Mesendoderm (in vitro differentiated cells): ENCODE results near the gene SLIT2.

ENCODE experiments used
- DNase-seq: peaks from one replicate; pipeline ENCODE4 v3.0.0; 2013
- H2AK5ac ChIP-seq: 2 replicates; pipeline ENCODE4 v1.6.1; 2013; ENCODE audit warnings: low read length, inconsistent platforms
- H2BK120ac ChIP-seq: 2 replicates; pipeline ENCODE4 v1.6.1; 2013; ENCODE audit warnings: low read depth, mild to moderate bottlenecking, low read length, moderate library complexity, mixed read lengths
- H2BK15ac ChIP-seq: replicated peaks from 2 replicates; pipeline ENCODE4 v1.6.1; 2013; ENCODE audit warnings: low read depth, mild to moderate bottlenecking, moderate library complexity
- H2BK5ac ChIP-seq: 2 replicates; pipeline ENCODE4 v1.6.1; 2013; ENCODE audit warnings: low read length, inconsistent platforms
- H3K18ac ChIP-seq: 2 replicates; pipeline ENCODE4 v1.6.1; 2013; ENCODE audit warnings: mild to moderate bottlenecking, low read length, mixed read lengths
- H3K23ac ChIP-seq: one replicate; pipeline ENCODE4 v1.6.1; 2013; ENCODE audit warnings: low read length
- H3K27ac ChIP-seq: 2 replicates; pipeline ENCODE4 v1.5.1; 2013; ENCODE audit warnings: low read depth, mild to moderate bottlenecking, inconsistent platforms, low read length, moderate library complexity
- H3K27me3 ChIP-seq: 2 replicates; pipeline ENCODE4 v1.6.1; 2013; ENCODE audit warnings: low read length, control low read depth, mild to moderate bottlenecking, inconsistent platforms; ENCODE audit not compliant: insufficient read depth, poor library complexity
- H3K36me3 ChIP-seq: 2 replicates; pipeline ENCODE4 v1.6.1; 2013; ENCODE audit warnings: low read length, inconsistent platforms; ENCODE audit not compliant: control insufficient read depth, insufficient read depth
- H3K4ac ChIP-seq: one replicate; pipeline ENCODE4 v1.6.1; 2013; ENCODE audit warnings: low read depth, mild to moderate bottlenecking, low read length, moderate library complexity
- H3K4me1 ChIP-seq: 2 replicates; pipeline ENCODE4 v1.6.1; 2013; ENCODE audit warnings: low read depth, low read length, inconsistent platforms; ENCODE audit not compliant: control insufficient read depth
- H3K4me2 ChIP-seq: 2 replicates; pipeline ENCODE4 v1.6.1; 2013; ENCODE audit warnings: low read length
- H3K4me3 ChIP-seq: 2 replicates; pipeline ENCODE4 v1.5.1; 2013; ENCODE audit warnings: mild to moderate bottlenecking, low read length
- H3K56ac ChIP-seq: one replicate; pipeline ENCODE4 v1.6.1; 2013; ENCODE audit warnings: low read length
- H3K79me1 ChIP-seq: 2 replicates; pipeline ENCODE4 v1.6.1; 2013; ENCODE audit warnings: low read length, inconsistent platforms
- H3K79me2 ChIP-seq: 2 replicates; pipeline ENCODE4 v1.6.1; 2013; ENCODE audit warnings: mild to moderate bottlenecking, low read length; ENCODE audit not compliant: control insufficient read depth, insufficient read depth
- H3K9ac ChIP-seq: 2 replicates; pipeline ENCODE4 v1.6.1; 2013; ENCODE audit warnings: low read length, inconsistent platforms
- H4K5ac ChIP-seq: one replicate; pipeline ENCODE4 v1.6.1; 2013; ENCODE audit warnings: low read length
- H4K8ac ChIP-seq: one replicate; pipeline ENCODE4 v1.6.1; 2013; ENCODE audit warnings: low read depth, mild to moderate bottlenecking, control low read depth, low read length, moderate library complexity
- WGBS: extraction: QIAGEN DNeasy Blood & Tissue Kit; methylation state at CpG from one replicate; pipeline ENCODE4 v1.1.7; 2013; ENCODE audit warnings: low lambda C conversion rate, missing lambda C conversion rate; ENCODE audit not compliant: insufficient coverage; ENCODE audit errors: extremely low coverage; 5-methylcytosine and 5-hydroxymethylcytosine counted together

The SLIT2 gene

DNA sequence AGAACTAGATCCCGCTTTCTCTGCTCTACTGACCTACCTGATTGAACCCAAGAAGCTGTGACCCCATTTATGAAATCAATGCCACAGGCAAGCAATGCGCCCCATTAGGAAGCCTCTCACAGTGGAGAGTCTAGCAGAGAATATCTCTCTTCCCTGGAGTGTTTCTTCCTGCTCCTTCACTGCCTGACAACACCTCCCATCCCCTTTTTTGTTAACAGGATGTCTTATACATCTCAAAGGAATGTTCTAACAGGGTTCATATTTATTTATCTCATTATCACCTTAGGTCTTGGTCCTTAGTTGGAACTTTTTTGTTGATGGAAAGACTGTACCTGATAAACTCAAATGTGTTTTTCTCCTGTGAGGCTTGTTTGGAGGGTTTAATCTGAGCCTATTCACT, 35.5 kb downstream of the SLIT2 start:
- Histone ChIP-seq H2BK15ac (no peak overlapping the region), H3K4me3 (no peak overlapping the region)
- no CpG with 5 or more reads among the region's 2 CpGs for WGBS

DNA sequence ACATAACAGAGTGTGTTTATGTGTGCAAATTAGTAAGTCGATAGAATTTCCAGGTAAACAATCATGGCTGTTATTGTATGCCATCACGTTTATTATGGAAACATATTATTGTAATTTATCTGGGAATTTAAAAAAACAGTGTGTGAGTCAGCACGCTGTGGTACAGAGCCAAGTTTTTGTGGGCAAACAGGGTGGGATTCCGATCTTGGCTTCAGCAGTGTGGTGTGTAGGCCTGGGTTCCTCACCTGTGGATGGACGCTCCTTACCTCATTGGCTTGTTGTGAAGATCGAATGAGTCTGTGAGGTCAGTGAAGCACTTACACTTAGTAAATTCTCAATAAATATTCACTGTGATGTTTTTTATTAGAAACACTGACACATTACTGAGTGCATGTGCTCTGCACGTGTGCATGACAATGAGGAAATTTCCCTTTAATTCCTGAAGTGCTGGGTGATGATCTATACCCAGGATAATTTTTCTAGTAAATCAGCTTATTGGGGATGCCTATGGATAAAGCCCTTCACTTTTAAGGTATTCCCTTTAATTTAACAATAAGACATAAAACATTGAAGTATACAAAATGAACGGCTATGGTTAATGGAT, 36.4 kb downstream of the SLIT2 start:
- no peak overlapping the region for H3K4me3 ChIP-seq
- H4K5ac ChIP-seq = no peak overlapping the region
- H3K27ac ChIP-seq = no peak overlapping the region
- H2BK5ac ChIP-seq = no peak overlapping the region
- H3K4me2 ChIP-seq = no peak overlapping the region
- H3K4me1 ChIP-seq = peaks cover 5% of the 10 kb centered on the region
- WGBS = no CpG with 5 or more reads among the region's 8 CpGs
- no peak overlapping the region for H2BK120ac ChIP-seq
- no peaks in the 10 kb centered on the region for H3K36me3 ChIP-seq
- H3K56ac ChIP-seq = no peak overlapping the region
- no peaks in the 10 kb centered on the region for H3K27me3 ChIP-seq
- H3K79me2 ChIP-seq = no peaks in the 10 kb centered on the region
- H2AK5ac ChIP-seq = no peak overlapping the region
- H3K18ac ChIP-seq = no peak overlapping the region
- no peak overlapping the region for H3K4ac ChIP-seq
- H4K8ac ChIP-seq = no peak overlapping the region
- H3K23ac ChIP-seq = no peak overlapping the region
- H3K79me1 ChIP-seq = peaks cover 1% of the 10 kb centered on the region
- H3K9ac ChIP-seq = no peak overlapping the region
- DNase-seq = no peak
- H2BK15ac ChIP-seq = no peak overlapping the region

More for the DNA sequence above, 35.5 kb downstream of the SLIT2 start:
- no peaks in the 10 kb centered on the region for H3K27me3 ChIP-seq
- no peak overlapping the region for H2AK5ac ChIP-seq
- no peak overlapping the region for H4K5ac ChIP-seq
- H3K4me1 ChIP-seq = peaks cover 5% of the 10 kb centered on the region
- H3K4me2 ChIP-seq = no peak overlapping the region
- no peak overlapping the region for H3K23ac ChIP-seq
- H2BK120ac ChIP-seq = no peak overlapping the region
- H3K79me2 ChIP-seq = no peaks in the 10 kb centered on the region
- no peak for DNase-seq
- no peak overlapping the region for H3K9ac ChIP-seq
- no peak overlapping the region for H3K27ac ChIP-seq
- H3K18ac ChIP-seq = peak overlapping the region; percentile 42
- peaks cover 1% of the 10 kb centered on the region for H3K79me1 ChIP-seq
- no peak overlapping the region for H2BK5ac ChIP-seq
- peak overlapping the region; percentile 19 for H3K56ac ChIP-seq
- no peaks in the 10 kb centered on the region for H3K36me3 ChIP-seq
- H4K8ac ChIP-seq = no peak overlapping the region
- H3K4ac ChIP-seq = no peak overlapping the region

DNA sequence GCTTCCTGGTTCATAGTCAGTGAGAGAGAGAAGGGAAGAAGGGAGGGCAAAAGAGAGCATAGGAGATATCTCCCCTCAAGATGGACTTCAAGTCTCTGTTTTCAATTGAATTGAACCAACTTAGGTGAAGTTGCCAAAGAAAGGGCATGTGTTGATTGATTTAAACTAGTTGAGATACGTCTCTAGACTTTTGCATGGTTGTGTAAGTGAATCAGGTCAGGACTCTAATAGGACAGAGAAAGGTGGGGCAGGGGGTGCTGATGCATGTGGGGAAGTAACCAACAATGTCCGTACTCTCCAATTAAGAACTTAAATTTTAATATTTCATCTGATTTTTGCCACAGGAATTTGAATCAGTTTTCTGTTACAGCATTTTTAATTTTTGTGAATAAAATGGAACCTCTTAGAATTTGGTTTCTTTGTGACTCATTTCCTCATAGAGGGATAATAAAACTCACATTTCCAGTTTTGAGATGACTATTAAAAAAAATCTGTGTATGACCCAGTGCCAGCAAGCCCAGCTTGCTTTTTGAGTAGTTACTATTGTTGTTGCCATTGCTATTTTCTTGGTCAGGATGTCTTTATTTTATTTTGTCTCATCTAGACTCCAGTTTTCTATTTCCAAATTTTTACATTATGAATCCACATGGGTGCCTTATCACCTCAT, 37.3 kb downstream of the SLIT2 start:
- H2AK5ac ChIP-seq = no peak overlapping the region
- no peaks in the 10 kb centered on the region for H3K27me3 ChIP-seq
- WGBS = no CpG with 5 or more reads among the region's 2 CpGs
- H3K56ac ChIP-seq = no peak overlapping the region
- no peak overlapping the region for H4K5ac ChIP-seq
- no peak overlapping the region for H3K9ac ChIP-seq
- no peak overlapping the region for H4K8ac ChIP-seq
- no peak overlapping the region for H2BK5ac ChIP-seq
- H3K36me3 ChIP-seq = no peaks in the 10 kb centered on the region
- no peak overlapping the region for H3K4me2 ChIP-seq
- H3K23ac ChIP-seq = no peak overlapping the region
- H3K4ac ChIP-seq = no peak overlapping the region
- no peak overlapping the region for H3K18ac ChIP-seq
- no peak overlapping the region for H2BK15ac ChIP-seq
- peaks cover 1% of the 10 kb centered on the region for H3K79me1 ChIP-seq
- H3K4me3 ChIP-seq = no peak overlapping the region
- no peak for DNase-seq
- H3K27ac ChIP-seq = no peak overlapping the region
- H3K4me1 ChIP-seq = peaks cover 5% of the 10 kb centered on the region
- H2BK120ac ChIP-seq = no peak overlapping the region
- H3K79me2 ChIP-seq = no peaks in the 10 kb centered on the region

DNA sequence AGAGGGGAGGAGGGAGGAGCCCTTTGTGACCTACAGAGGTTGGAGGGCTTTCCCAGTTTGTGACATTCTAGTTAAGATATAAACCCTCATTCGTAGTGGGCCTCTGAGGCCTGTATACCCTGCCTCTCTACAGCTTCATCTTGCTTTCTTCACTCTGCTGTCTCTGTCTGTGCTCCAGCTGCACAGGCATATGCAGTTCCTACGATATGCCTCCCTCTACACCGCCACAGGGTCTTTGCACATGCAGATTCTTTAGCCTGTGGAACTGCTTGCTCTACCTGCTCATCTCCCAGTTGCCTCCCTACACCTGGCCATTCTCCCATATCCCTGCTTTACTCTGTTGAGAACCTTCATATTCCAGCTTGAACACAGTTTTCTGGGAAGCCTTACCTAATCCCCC, 38.1 kb downstream of the SLIT2 start:
- WGBS = no CpG with 5 or more reads among the region's 3 CpGs

DNA sequence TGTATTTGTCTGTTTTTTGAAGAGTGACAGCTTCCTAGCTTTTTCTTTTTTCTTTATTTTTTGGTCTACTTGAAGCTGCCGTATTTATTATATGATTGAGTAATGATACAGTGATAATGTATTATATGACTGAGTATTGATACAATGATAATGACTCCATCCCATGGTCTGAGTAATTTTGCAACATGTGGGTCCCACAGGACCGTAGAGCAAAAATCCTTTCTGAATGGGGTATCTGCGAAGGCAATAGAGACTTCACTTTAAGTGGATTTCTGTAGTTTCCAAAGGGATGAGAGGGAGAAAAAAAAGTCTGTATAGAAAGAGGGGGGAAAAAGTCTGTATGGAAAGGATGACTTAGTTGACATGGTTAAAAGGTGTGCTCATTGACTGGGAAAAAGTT, 41.0 kb downstream of the SLIT2 start:
- H4K8ac ChIP-seq = no peak overlapping the region
- H3K4me3 ChIP-seq = no peak overlapping the region
- no peak overlapping the region for H3K4me2 ChIP-seq
- H3K23ac ChIP-seq = no peak overlapping the region
- H3K79me1 ChIP-seq = peaks cover 1% of the 10 kb centered on the region
- H2BK120ac ChIP-seq = no peak overlapping the region
- H3K4ac ChIP-seq = no peak overlapping the region
- no peaks in the 10 kb centered on the region for H3K79me2 ChIP-seq
- no peak overlapping the region for H3K56ac ChIP-seq
- no CpG with 5 or more reads among the region's 3 CpGs for WGBS
- H4K5ac ChIP-seq = no peak overlapping the region
- no peak overlapping the region for H2BK15ac ChIP-seq
- no peak overlapping the region for H2BK5ac ChIP-seq
- no peaks in the 10 kb centered on the region for H3K4me1 ChIP-seq
- no peaks in the 10 kb centered on the region for H3K36me3 ChIP-seq
- DNase-seq = no peak
- H3K27ac ChIP-seq = no peak overlapping the region
- no peak overlapping the region for H2AK5ac ChIP-seq
- no peaks in the 10 kb centered on the region for H3K27me3 ChIP-seq
- H3K18ac ChIP-seq = no peak overlapping the region
- no peak overlapping the region for H3K9ac ChIP-seq

More for the DNA sequence above, 38.1 kb downstream of the SLIT2 start:
- H4K8ac ChIP-seq = no peak overlapping the region
- H2BK15ac ChIP-seq = no peak overlapping the region
- peaks cover 1% of the 10 kb centered on the region for H3K79me1 ChIP-seq
- H3K56ac ChIP-seq = no peak overlapping the region
- no peak overlapping the region for H2BK120ac ChIP-seq
- H2BK5ac ChIP-seq = no peak overlapping the region
- H3K27me3 ChIP-seq = no peaks in the 10 kb centered on the region
- H3K4me1 ChIP-seq = peaks cover 5% of the 10 kb centered on the region
- H3K79me2 ChIP-seq = no peaks in the 10 kb centered on the region
- no peak for DNase-seq
- H3K23ac ChIP-seq = no peak overlapping the region
- H3K27ac ChIP-seq = no peak overlapping the region
- no peak overlapping the region for H3K9ac ChIP-seq
- H3K18ac ChIP-seq = no peak overlapping the region
- H2AK5ac ChIP-seq = no peak overlapping the region
- no peak overlapping the region for H3K4ac ChIP-seq
- no peak overlapping the region for H4K5ac ChIP-seq
- no peak overlapping the region for H3K4me2 ChIP-seq
- no peaks in the 10 kb centered on the region for H3K36me3 ChIP-seq
- H3K4me3 ChIP-seq = no peak overlapping the region

DNA sequence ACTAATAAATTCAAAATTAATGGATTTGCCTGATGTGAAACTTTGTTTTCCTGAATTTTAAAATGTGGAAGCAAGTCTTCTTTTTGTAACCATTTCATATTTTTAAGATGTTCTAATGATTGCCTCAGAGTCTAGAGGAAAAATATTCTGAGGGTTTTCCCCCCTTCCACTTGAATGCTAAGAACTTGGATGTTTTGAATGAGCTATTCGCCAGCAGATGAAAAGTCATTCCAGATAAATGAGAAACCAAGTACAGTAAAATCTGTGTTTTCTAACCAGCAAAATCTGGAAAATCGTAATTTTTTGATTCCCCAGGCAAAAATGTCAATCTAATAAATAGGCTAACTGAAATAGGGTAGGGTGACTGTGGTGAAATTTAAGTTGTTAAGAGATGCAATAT, 45.6 kb downstream of the SLIT2 start:
- no peak overlapping the region for H3K4ac ChIP-seq
- no peak overlapping the region for H4K5ac ChIP-seq
- no peaks in the 10 kb centered on the region for H3K36me3 ChIP-seq
- H3K18ac ChIP-seq = no peak overlapping the region
- no peak overlapping the region for H3K23ac ChIP-seq
- no peak overlapping the region for H2BK120ac ChIP-seq
- no peak overlapping the region for H3K4me3 ChIP-seq
- no peaks in the 10 kb centered on the region for H3K4me1 ChIP-seq
- no CpG with 5 or more reads among the region's 2 CpGs for WGBS
- no peak overlapping the region for H2BK15ac ChIP-seq
- DNase-seq = no peak
- H2BK5ac ChIP-seq = no peak overlapping the region
- no peak overlapping the region for H3K4me2 ChIP-seq
- H2AK5ac ChIP-seq = no peak overlapping the region
- no peak overlapping the region for H3K56ac ChIP-seq
- no peaks in the 10 kb centered on the region for H3K27me3 ChIP-seq
- H4K8ac ChIP-seq = no peak overlapping the region
- H3K9ac ChIP-seq = no peak overlapping the region
- H3K79me1 ChIP-seq = no peaks in the 10 kb centered on the region
- H3K27ac ChIP-seq = no peak overlapping the region
- no peaks in the 10 kb centered on the region for H3K79me2 ChIP-seq
